Esophagus squamous epithelium (tissue), 5 donors: ENCODE data around the gene RAX2. TPM values are rescaled to one million over a fixed set of nuclear protein-coding genes. Genes with fewer than 3 reads are reported as not detected.
"Not testable (repeated sequence)": the region's sequence is repeated elsewhere in the genome, so short reads cannot be mapped to it uniquely, and the experiment has no call there.

ENCODE experiments used
- DNase-seq: peaks from one replicate; lab custom pipeline; 2025; lab: John Stamatoyannopoulos, UW
- H3K27ac ChIP-seq, 4 donors: fragments of 200-600 bp; sonication (generic); one replicate each; pipeline ENCODE4 v1.5.1; 2016 to 2019; ENCODE audit warnings: mild to moderate bottlenecking in 1 of 4
- H3K27me3 ChIP-seq, 4 donors: fragments of 200-600 bp; sonication (generic); 1 replicate in 3 of 4; 2 replicates in 1 of 4; pipeline versions ENCODE4 v1.5.1 to v1.6.0; 2017 to 2021; ENCODE audit warnings: antibody characterized with exemption in 1 of 4
- H3K36me3 ChIP-seq, 3 donors: fragments of 200-600 bp; sonication (generic); one replicate each; pipeline ENCODE4 v1.5.1; 2016 to 2019
- H3K4me1 ChIP-seq, 3 donors: fragments of 200-600 bp; sonication (generic); one replicate each; pipeline ENCODE4 v1.5.1; 2017 to 2019
- H3K4me3 ChIP-seq, 4 donors: fragments of 200-600 bp; sonication (generic); 1 replicate in 3 of 4; 2 replicates in 1 of 4; pipeline ENCODE4 v1.5.1; 2016 to 2019; ENCODE audit warnings: mild to moderate bottlenecking in 2 of 4, moderate library complexity in 1 of 4
- H3K9me3 ChIP-seq, 3 donors: fragments of 200-600 bp; sonication (generic); one replicate each; pipeline ENCODE4 v1.5.1; 2016 to 2019
- CTCF ChIP-seq, 6 experiments: fragments of 450-650 bp in 4 of 6; fragments of 200-600 bp in 2 of 6; sonication (generic) in 2 of 6; IDR thresholded peaks; one replicate each; pipeline ENCODE4 v1.5.1; 2016 to 2019; ENCODE audit warnings: antibody characterized with exemption in 6 of 6, mild to moderate bottlenecking in 4 of 6, moderate library complexity in 4 of 6
- POLR2A ChIP-seq, 4 donors: fragments of 450-650 bp; IDR thresholded peaks; one replicate each; pipeline ENCODE4 v1.6.1; 2017; ENCODE audit warnings: antibody characterized with exemption in 4 of 4, mild to moderate bottlenecking in 4 of 4, moderate library complexity in 3 of 4
- WGBS, 2 donors: methylation state at CpG; one replicate each; pipeline ENCODE4 v1.1.5; 2018; 5-methylcytosine and 5-hydroxymethylcytosine counted together
- intact Hi-C: fragments of 100-400 bp; cut with DNase I; formaldehyde crosslinking; loops from one replicate; pipeline ENCODE4 v1.15.0; 2022
- total RNA-seq, 4 donors: library from RNA; depleted of rRNA; stranded (reverse); fragments of >200 nt; gene quantifications; one replicate each; pipeline ENCODE4 v1.1.0, GENCODE V29; 2016
- donor health status: DM: yes; HTN: yes; CAD: no.

RAX2 gene
- total RNA-seq, 4 donors from 2014 or later, result not detected

- WGBS, 2 donors, result 36 to 44% methylated on average over 1 of the region's 1 CpG
- H3K36me3 ChIP-seq, result peaks cover 0 to 52% (median 15%) of the 10 kb centered on the region in 3 donors
- TF ChIP-seq POLR2A (IDR thresholded peaks at IDR 0.05) (no peak), CTCF (IDR thresholded peaks at IDR 0.05) (no peak)
- peak overlapping the region in 2 of 4 donors; percentile 61 to 82 for H3K4me3 ChIP-seq
- no peaks in the 10 kb centered on the region for H3K27me3 ChIP-seq
- H3K9me3 ChIP-seq, result no peaks in the 10 kb centered on the region
- H3K4me1 ChIP-seq, result peaks cover 17 to 51% (median 35%) of the 10 kb centered on the region in 3 donors
- H3K27ac ChIP-seq, result peak overlapping the region; percentile 93 to 96 (median 96)
- intact Hi-C loops, result no loop called here
- no peak for DNase-seq
Measured at GRCh38 chr19:3762130-3762473, 9.9 kb downstream of the RAX2 start.

- intact Hi-C loops, result no loop called here
- H3K4me1 ChIP-seq, result peaks cover 17 to 51% (median 35%) of the 10 kb centered on the region in 3 donors
- H3K27me3 ChIP-seq, result no peaks in the 10 kb centered on the region
- peak; percentile 72 for DNase-seq
- TF ChIP-seq CTCF (IDR thresholded peaks at IDR 0.05) (peak; percentile 67 to 91 (median 74)), POLR2A (IDR thresholded peaks at IDR 0.05) (peak in 2 of 4 donors; percentile 48 to 80)
- WGBS, 2 donors, result 10 to 14% methylated on average over 6 to 9 of the region's 45 CpGs
- no peaks in the 10 kb centered on the region for H3K9me3 ChIP-seq
- peak within 1 kb of the TSS; percentile 82 to 96 (median 88) for H3K4me3 ChIP-seq
- peak within 1 kb of the TSS; percentile 93 to 96 (median 96) for H3K27ac ChIP-seq
- H3K36me3 ChIP-seq, result peaks cover 0 to 51% (median 17%) of the 10 kb centered on the region in 3 donors
Measured at GRCh38 chr19:3761382-3762129, 10.5 kb downstream of the RAX2 start, which contains the start of gene APBA3. APBA3 (minus strand) TSS chr19:3761692; CDS start chr19:3760264, 1,428 bp downstream.

- Histone ChIP-seq H3K9me3 (no peaks in the 10 kb centered on the region), H3K4me3 (peak overlapping the region; percentile 82 to 96 (median 88)), H3K27ac (peak overlapping the region; percentile 87 to 96 (median 94)), H3K4me1 (peaks cover 17 to 51% (median 35%) of the 10 kb centered on the region in 3 donors), H3K36me3 (peaks cover 0 to 44% (median 18%) of the 10 kb centered on the region in 3 donors), H3K27me3 (no peaks in the 10 kb centered on the region)
- whole genome bisulfite sequencing, 2 donors, result 11 to 22% methylated on average over 7 of the region's 7 CpGs
- DNase-seq, result no peak
- intact Hi-C loops, result no loop called here
- TF ChIP-seq POLR2A (IDR thresholded peaks at IDR 0.05) (no peak), CTCF (IDR thresholded peaks at IDR 0.05) (no peak)
Measured at GRCh38 chr19:3760871-3761361, 11.1 kb downstream of the RAX2 start.

- intact Hi-C loops, result no loop called here
Measured at GRCh38 chr19:3759482-3760254, 12.4 kb downstream of the RAX2 start.

GRCh38 chr19:3758297-3758696 is 13.7 kb downstream of the RAX2 start:
- H3K27ac ChIP-seq, DNase-seq, H3K27me3 ChIP-seq, intact Hi-C loops, H3K9me3 ChIP-seq, H3K4me3 ChIP-seq: not testable (repeated sequence)
- WGBS, 2 donors, result 95% methylated on average over 12 to 13 of the region's 13 CpGs
- Histone ChIP-seq H3K4me1 (peaks cover 17 to 42% (median 29%) of the 10 kb centered on the region in 3 donors), H3K36me3 (peaks cover 0 to 46% (median 20%) of the 10 kb centered on the region in 3 donors)

More at GRCh38 chr19:3759482-3760254, 12.4 kb downstream of the RAX2 start:
- no peaks in the 10 kb centered on the region for H3K27me3 ChIP-seq
- H3K4me3 ChIP-seq, result no peak overlapping the region
- H3K9me3 ChIP-seq, result no peaks in the 10 kb centered on the region
- no peak overlapping the region for H3K27ac ChIP-seq
- TF ChIP-seq POLR2A (IDR thresholded peaks at IDR 0.05), result no peak
- no peak for TF ChIP-seq CTCF (IDR thresholded peaks at IDR 0.05)
- H3K4me1 ChIP-seq, result peaks cover 17 to 51% (median 35%) of the 10 kb centered on the region in 3 donors
- peaks cover 0 to 34% (median 20%) of the 10 kb centered on the region in 3 donors for H3K36me3 ChIP-seq
- 72% methylated on average over 6 of the region's 19 CpGs; no CpG with 5 or more reads in 1 of the 2 donors for WGBS, 2 donors
- no peak for DNase-seq

- H3K9me3 ChIP-seq, H3K27ac ChIP-seq, intact Hi-C loops, H3K4me3 ChIP-seq, DNase-seq, H3K27me3 ChIP-seq: not testable (repeated sequence)
- Histone ChIP-seq H3K36me3 (peaks cover 0 to 52% (median 24%) of the 10 kb centered on the region in 3 donors), H3K4me1 (peaks cover 17 to 38% (median 27%) of the 10 kb centered on the region in 3 donors)
- 89 to 97% methylated on average over 7 of the region's 7 CpGs for whole genome bisulfite sequencing, 2 donors
Measured at GRCh38 chr19:3757705-3758104, 14.3 kb downstream of the RAX2 start.
